GM21619 (cell line): ENCODE results near the gene VAV3.
"Not testable (repeated sequence)": the region's sequence is repeated elsewhere in the genome, so short reads cannot be mapped to it uniquely, and the experiment has no call there.

Experiments
- ATAC-seq: cut with Tn5 transposase; IDR thresholded peaks from one replicate; pipeline ENCODE4 v1.9.1; 2021; ENCODE audit not compliant: unreplicated experiment

The VAV3 gene

GRCh38 chr1:107965110-107965991 is at the start of gene VAV3:
VAV3 (minus strand) TSS chr1:107965180; CDS start chr1:107964869, 311 bp downstream.
- ATAC-seq, result no peak

- no peak for ATAC-seq
These were observed 47.6 kb upstream of the VAV3 start for GRCh38 chr1:108012553-108012952.

- ATAC-seq, result no peak
These were observed 46.3 kb upstream of the VAV3 start for GRCh38 chr1:108011295-108011694.

- no peak for ATAC-seq
These were observed 45.6 kb upstream of the VAV3 start for GRCh38 chr1:108010581-108010980.

GRCh38 chr1:108009603-108010195 is 44.7 kb upstream of the VAV3 start:
- ATAC-seq, result no peak

GRCh38 chr1:108007531-108007930 is 42.6 kb upstream of the VAV3 start:
- ATAC-seq, result no peak

- ATAC-seq, result no peak
These were observed 42.1 kb upstream of the VAV3 start for GRCh38 chr1:108007070-108007469.

GRCh38 chr1:108004919-108005318 is 39.9 kb upstream of the VAV3 start:
- not testable (repeated sequence) for ATAC-seq

GRCh38 chr1:108000620-108001111 is 35.7 kb upstream of the VAV3 start:
- ATAC-seq, result no peak

- no peak for ATAC-seq
These were observed 35.2 kb upstream of the VAV3 start for GRCh38 chr1:108000184-108000583.

- ATAC-seq, result no peak
These were observed 32.9 kb upstream of the VAV3 start for GRCh38 chr1:107997866-107998265.

- ATAC-seq, result no peak
These were observed 28.9 kb upstream of the VAV3 start for GRCh38 chr1:107993920-107994319.

- ATAC-seq, result no peak
These were observed 27.4 kb upstream of the VAV3 start for GRCh38 chr1:107992347-107992746.

- no peak for ATAC-seq
These were observed 26.5 kb upstream of the VAV3 start for GRCh38 chr1:107991371-107992066.

- ATAC-seq, result no peak
These were observed 25.6 kb upstream of the VAV3 start for GRCh38 chr1:107990606-107991005.

GRCh38 chr1:107981277-107981676 is 16.3 kb upstream of the VAV3 start:
- ATAC-seq, result no peak

- ATAC-seq, result no peak
These were observed 14.9 kb upstream of the VAV3 start for GRCh38 chr1:107979926-107980325.

- ATAC-seq, result no peak
These were observed 14.1 kb upstream of the VAV3 start for GRCh38 chr1:107979088-107979487.

- no peak for ATAC-seq
These were observed 11.9 kb upstream of the VAV3 start for GRCh38 chr1:107976836-107977235.

- ATAC-seq, result no peak
These were observed 11.5 kb upstream of the VAV3 start for GRCh38 chr1:107976431-107976830.

GRCh38 chr1:107975851-107976250 is 10.9 kb upstream of the VAV3 start:
- no peak for ATAC-seq

- no peak for ATAC-seq
These were observed 9.1 kb upstream of the VAV3 start for GRCh38 chr1:107974090-107974489.
